Measurements from ENCODE around the gene GFY. TPM values are rescaled to one million over a fixed set of nuclear protein-coding genes. Genes with fewer than 3 reads are reported as not detected.

GFY gene
- total RNA-seq, 4 donors from 2014 or later = not detected

- Histone ChIP-seq H3K27ac (no peak within 1 kb of the TSS), H3K9me3 (no peaks in the 10 kb centered on the region), H3K4me1 (peaks cover 7 to 29% of the 10 kb centered on the region in 2 donors), H3K4me3 (replicated peaks in 1 of 3) (no peak within 1 kb of the TSS), H3K27me3 (peaks cover 52% of the 10 kb centered on the region), H3K36me3 (no peaks in the 10 kb centered on the region)
- no peak for DNase-seq
- WGBS, 2 donors = 9 to 10% methylated on average over 25 to 29 of the region's 42 CpGs
- intact Hi-C loops (cut with DNase I) = no loop called here
- TF ChIP-seq POLR2A (IDR thresholded peaks at IDR 0.05) (no peak), CTCF (IDR thresholded peaks at IDR 0.05) (no peak)
Measured at GRCh38 chr19:49423071-49423984, 1.9 kb upstream of the GFY start, which contains the start of gene PTH2. Gene PTH2 (minus strand): TSS chr19:49423441. CDS start chr19:49423339, 102 bp downstream.

- Histone ChIP-seq H3K9me3 (no peaks in the 10 kb centered on the region), H3K4me3 (replicated peaks in 1 of 3) (no peak overlapping the region), H3K27ac (no peak overlapping the region), H3K36me3 (no peaks in the 10 kb centered on the region), H3K27me3 (peaks cover 58% of the 10 kb centered on the region), H3K4me1 (peaks cover 9 to 31% of the 10 kb centered on the region in 2 donors)
- intact Hi-C loops (cut with DNase I) = no loop called here
- no peak for DNase-seq
- 17 to 20% methylated on average over 3 of the region's 3 CpGs for WGBS, 2 donors
- TF ChIP-seq CTCF (IDR thresholded peaks at IDR 0.05) (no peak), POLR2A (IDR thresholded peaks at IDR 0.05) (no peak)
Measured at GRCh38 chr19:49423985-49424303, 1.2 kb upstream of the GFY start.

- H3K4me1 ChIP-seq = peaks cover 9 to 23% of the 10 kb centered on the region in 2 donors
- intact Hi-C loops (cut with DNase I) = no loop called here
Measured at GRCh38 chr19:49425922-49426592, 869 bp downstream of the GFY start.

GRCh38 chr19:49427339-49427738 is 2.2 kb downstream of the GFY start:
- TF ChIP-seq POLR2A (IDR thresholded peaks at IDR 0.05) = no peak
- no peak for TF ChIP-seq CTCF (IDR thresholded peaks at IDR 0.05)
- Histone ChIP-seq H3K4me1 (peaks cover 9 to 16% of the 10 kb centered on the region in 2 donors), H3K4me3 (replicated peaks in 1 of 3) (no peak overlapping the region), H3K36me3 (no peaks in the 10 kb centered on the region), H3K27me3 (peaks cover 62% of the 10 kb centered on the region), H3K27ac (no peak overlapping the region), H3K9me3 (no peaks in the 10 kb centered on the region)
- 46 to 70% methylated on average over 3 to 10 of the region's 12 CpGs for WGBS, 2 donors
- intact Hi-C loops (cut with DNase I) = no loop called here
- DNase-seq = no peak

More at GRCh38 chr19:49425922-49426592, 869 bp downstream of the GFY start:
- WGBS, 2 donors = 4% methylated on average over 23 to 30 of the region's 30 CpGs
- Histone ChIP-seq H3K27me3 (peaks cover 59% of the 10 kb centered on the region), H3K4me3 (replicated peaks in 1 of 3) (no peak overlapping the region), H3K36me3 (no peaks in the 10 kb centered on the region), H3K9me3 (no peaks in the 10 kb centered on the region), H3K27ac (no peak overlapping the region)
- TF ChIP-seq CTCF (IDR thresholded peaks at IDR 0.05) = no peak
- no peak for TF ChIP-seq POLR2A (IDR thresholded peaks at IDR 0.05)
- DNase-seq = no peak
